ENCODE measurements around the gene FAHD1.

DNA sequence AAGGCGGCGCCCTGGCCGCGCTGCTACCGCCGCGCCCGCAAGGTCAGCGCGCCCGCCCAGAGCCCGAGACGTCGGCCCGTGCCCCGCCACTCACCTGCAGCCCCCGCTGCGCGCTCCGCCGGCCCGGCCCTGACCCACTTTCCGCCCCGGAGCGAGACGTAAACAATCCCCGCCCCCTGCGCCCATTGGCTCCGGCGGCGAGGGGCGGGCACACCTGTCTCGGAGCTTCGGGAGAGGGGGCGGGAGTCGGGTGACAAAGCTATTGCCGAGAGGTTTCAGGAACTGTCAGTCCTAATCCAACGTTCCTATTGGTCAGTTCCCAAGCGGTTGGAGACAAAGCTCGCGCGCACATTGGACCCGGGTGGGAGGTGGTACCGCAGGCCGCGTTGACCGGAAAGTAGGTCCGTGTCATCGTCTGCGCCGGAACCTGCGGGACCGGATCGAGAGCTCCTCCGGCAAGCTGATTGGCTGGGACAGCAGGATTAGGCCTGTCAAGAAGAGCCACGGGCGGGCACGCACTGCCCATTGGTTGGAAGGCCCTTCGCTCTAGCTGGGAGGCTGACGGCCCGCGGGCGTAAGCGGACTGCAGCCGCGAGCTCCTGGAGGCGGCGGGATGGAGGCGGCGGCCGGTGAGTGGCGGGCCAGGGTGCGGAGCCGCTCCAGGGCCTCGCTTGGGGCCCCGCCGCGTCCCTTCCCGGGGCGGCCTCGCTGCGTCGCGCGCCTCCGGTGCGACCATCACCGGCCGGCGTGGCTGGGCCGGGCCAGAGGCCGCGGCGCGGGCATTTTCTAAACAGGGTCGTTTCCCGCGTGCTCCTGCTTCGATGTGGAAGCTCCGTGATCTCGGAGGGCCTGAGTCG is 44.4 kb upstream of the FAHD1 start, which contains the start of the genes NUBP2 and SPSB3:
- TF ChIP-seq, protein P1, sequence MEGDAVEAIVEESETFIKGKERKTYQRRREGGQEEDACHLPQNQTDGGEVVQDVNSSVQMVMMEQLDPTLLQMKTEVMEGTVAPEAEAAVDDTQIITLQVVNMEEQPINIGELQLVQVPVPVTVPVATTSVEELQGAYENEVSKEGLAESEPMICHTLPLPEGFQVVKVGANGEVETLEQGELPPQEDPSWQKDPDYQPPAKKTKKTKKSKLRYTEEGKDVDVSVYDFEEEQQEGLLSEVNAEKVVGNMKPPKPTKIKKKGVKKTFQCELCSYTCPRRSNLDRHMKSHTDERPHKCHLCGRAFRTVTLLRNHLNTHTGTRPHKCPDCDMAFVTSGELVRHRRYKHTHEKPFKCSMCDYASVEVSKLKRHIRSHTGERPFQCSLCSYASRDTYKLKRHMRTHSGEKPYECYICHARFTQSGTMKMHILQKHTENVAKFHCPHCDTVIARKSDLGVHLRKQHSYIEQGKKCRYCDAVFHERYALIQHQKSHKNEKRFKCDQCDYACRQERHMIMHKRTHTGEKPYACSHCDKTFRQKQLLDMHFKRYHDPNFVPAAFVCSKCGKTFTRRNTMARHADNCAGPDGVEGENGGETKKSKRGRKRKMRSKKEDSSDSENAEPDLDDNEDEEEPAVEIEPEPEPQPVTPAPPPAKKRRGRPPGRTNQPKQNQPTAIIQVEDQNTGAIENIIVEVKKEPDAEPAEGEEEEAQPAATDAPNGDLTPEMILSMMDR (IDR thresholded peaks at IDR 0.05): no peak
- TF ChIP-seq POLR2A (IDR thresholded peaks at IDR 0.05): peak in 2 of 4 donors; percentile 75 to 83
